Measurements from ENCODE around the gene ANKRD42. TPM values are rescaled to one million over a fixed set of nuclear protein-coding genes. Genes with fewer than 3 reads are reported as not detected.
A peak's percentile ranks its signal among the peaks of the same experiment; 100 is the strongest.

ANKRD42 gene
- polyA plus RNA-seq, 3 donors = 4.3 to 6.2 (median 6.1) TPM

GRCh38 chr11:83185767-83186166, 7.7 kb upstream of the ANKRD42 start:
- Mint-ChIP-seq H3K36me3 (peaks cover 59 to 81% of the 10 kb centered on the region in 2 donors), H3K27ac (no peak overlapping the region), H3K9me3 (no peaks in the 10 kb centered on the region), H3K27me3 (ENCODE audit: low read depth in 3 of 3) (no peaks in the 10 kb centered on the region), H3K4me1 (no peaks in the 10 kb centered on the region), H3K4me3 (no peak overlapping the region)
- H3K79me2 ChIP-seq (ENCODE audit: insufficient read depth, low read length) = peaks cover 33% of the 10 kb centered on the region
- H3K27me3 ChIP-seq (ENCODE audit: control insufficient read depth in 2 of 2, insufficient read depth in 2 of 2, low read length in 2 of 2) = no peaks in the 10 kb centered on the region
- no peaks in the 10 kb centered on the region for H3K9me3 ChIP-seq (replicated peaks in 1 of 2; ENCODE audit: control insufficient read depth in 1 of 2, insufficient read depth in 1 of 2, low read length in 2 of 2)
- H3K4me2 ChIP-seq (replicated peaks; ENCODE audit: extremely low read depth, low read length, poor library complexity, severe bottlenecking) = no peak overlapping the region
- H3K4me3 ChIP-seq (replicated peaks in 1 of 3; ENCODE audit: low read depth in 2 of 3, low read length in 3 of 3) = no peak overlapping the region
- no peak for DNase-seq
- peaks cover 63 to 85% of the 10 kb centered on the region in 2 donors for H3K36me3 ChIP-seq (replicated peaks in 1 of 2; ENCODE audit: control insufficient read depth in 1 of 2, insufficient read depth in 2 of 2, low read length in 2 of 2)
- H4K20me1 ChIP-seq (ENCODE audit: insufficient read depth, low read length) = peaks cover 67% of the 10 kb centered on the region
- H3K27ac ChIP-seq (ENCODE audit: low read depth in 1 of 2, low read length in 2 of 2) = no peak overlapping the region
- no peaks in the 10 kb centered on the region for H3K4me1 ChIP-seq (ENCODE audit: control insufficient read depth in 1 of 2, insufficient read depth in 2 of 2, low read length in 2 of 2)
- no CpG with 5 or more reads among the region's 1 CpG for WGBS (ENCODE audit: insufficient coverage)
- H3K9ac ChIP-seq (ENCODE audit: insufficient read depth, low read length, poor library complexity, severe bottlenecking) = no peak overlapping the region
- intact Hi-C loops (cut with micrococcal nuclease) = no loop called here
- no peak for TF ChIP-seq CTCF (IDR thresholded peaks at IDR 0.05)
- no peak overlapping the region for H2AFZ ChIP-seq (ENCODE audit: insufficient read depth, low read depth, low read length, poor library complexity, severe bottlenecking)

GRCh38 chr11:83187465-83187864, 6.0 kb upstream of the ANKRD42 start:
- H3K4me3 Mint-ChIP-seq = no peak overlapping the region
- H3K4me1 Mint-ChIP-seq = peaks cover 3% of the 10 kb centered on the region
- no peaks in the 10 kb centered on the region for H3K27me3 ChIP-seq (ENCODE audit: control insufficient read depth in 2 of 2, insufficient read depth in 2 of 2, low read length in 2 of 2)
- H3K4me1 ChIP-seq (ENCODE audit: control insufficient read depth in 1 of 2, insufficient read depth in 2 of 2, low read length in 2 of 2) = peaks cover 3 to 4% of the 10 kb centered on the region in 2 donors
- no peak overlapping the region for H3K27ac ChIP-seq (ENCODE audit: low read depth in 1 of 2, low read length in 2 of 2)
- H3K9me3 ChIP-seq (replicated peaks in 1 of 2; ENCODE audit: control insufficient read depth in 1 of 2, insufficient read depth in 1 of 2, low read length in 2 of 2) = no peaks in the 10 kb centered on the region
- WGBS (ENCODE audit: insufficient coverage) = 100% methylated on average over 2 of the region's 4 CpGs
- H4K20me1 ChIP-seq (ENCODE audit: insufficient read depth, low read length) = peaks cover 53% of the 10 kb centered on the region
- peak overlapping the region in 3 of 7 donors; percentile 17 to 74 (median 32) for H3K27ac Mint-ChIP-seq
- H3K9ac ChIP-seq (ENCODE audit: insufficient read depth, low read length, poor library complexity, severe bottlenecking) = no peak overlapping the region
- no peak for DNase-seq
- peaks cover 31% of the 10 kb centered on the region for H3K79me2 ChIP-seq (ENCODE audit: insufficient read depth, low read length)
- peaks cover 60 to 83% of the 10 kb centered on the region in 2 donors for H3K36me3 Mint-ChIP-seq
- H2AFZ ChIP-seq (ENCODE audit: insufficient read depth, low read depth, low read length, poor library complexity, severe bottlenecking) = no peak overlapping the region
- intact Hi-C loops (cut with micrococcal nuclease) = no loop called here
- no peaks in the 10 kb centered on the region for H3K9me3 Mint-ChIP-seq
- no peaks in the 10 kb centered on the region for H3K27me3 Mint-ChIP-seq (ENCODE audit: low read depth in 3 of 3)
- peaks cover 54 to 87% of the 10 kb centered on the region in 2 donors for H3K36me3 ChIP-seq (replicated peaks in 1 of 2; ENCODE audit: control insufficient read depth in 1 of 2, insufficient read depth in 2 of 2, low read length in 2 of 2)
- no peak overlapping the region for H3K4me3 ChIP-seq (replicated peaks in 1 of 3; ENCODE audit: low read depth in 2 of 3, low read length in 3 of 3)
- no peak for TF ChIP-seq CTCF (IDR thresholded peaks at IDR 0.05)
- no peak overlapping the region for H3K4me2 ChIP-seq (replicated peaks; ENCODE audit: extremely low read depth, low read length, poor library complexity, severe bottlenecking)

Measured in CD14-positive monocyte (primary cell).